Measurements from ENCODE around the gene SIGLEC1.

SIGLEC1 gene

GRCh38 chr20:3744806-3745685 is 32.6 kb upstream of the SIGLEC1 start:
- DNase-seq: peak in 18 of 56 donors; percentile 12 to 71 (median 36)

GRCh38 chr20:3744037-3744436 is 31.6 kb upstream of the SIGLEC1 start:
- no peak for DNase-seq

DNA sequence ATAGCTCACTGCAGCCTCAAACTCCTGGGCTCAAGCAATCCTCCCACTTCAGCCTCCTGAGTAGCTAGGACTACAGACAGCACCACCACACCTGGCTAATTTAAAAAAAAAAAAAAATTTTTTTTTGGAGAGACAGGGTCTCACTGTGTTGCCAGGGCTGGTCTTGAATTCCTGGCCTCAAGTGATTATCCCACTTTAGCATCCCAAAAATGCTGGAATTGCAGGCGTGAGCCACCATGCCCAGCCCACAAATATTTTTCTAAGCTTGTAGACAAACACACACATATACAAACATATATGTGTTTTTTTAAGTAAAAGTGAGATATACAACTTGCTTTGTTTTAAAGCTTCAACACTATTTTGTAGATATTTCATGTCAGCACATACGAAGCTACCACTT is 30.9 kb upstream of the SIGLEC1 start:
- no peak for DNase-seq

DNA sequence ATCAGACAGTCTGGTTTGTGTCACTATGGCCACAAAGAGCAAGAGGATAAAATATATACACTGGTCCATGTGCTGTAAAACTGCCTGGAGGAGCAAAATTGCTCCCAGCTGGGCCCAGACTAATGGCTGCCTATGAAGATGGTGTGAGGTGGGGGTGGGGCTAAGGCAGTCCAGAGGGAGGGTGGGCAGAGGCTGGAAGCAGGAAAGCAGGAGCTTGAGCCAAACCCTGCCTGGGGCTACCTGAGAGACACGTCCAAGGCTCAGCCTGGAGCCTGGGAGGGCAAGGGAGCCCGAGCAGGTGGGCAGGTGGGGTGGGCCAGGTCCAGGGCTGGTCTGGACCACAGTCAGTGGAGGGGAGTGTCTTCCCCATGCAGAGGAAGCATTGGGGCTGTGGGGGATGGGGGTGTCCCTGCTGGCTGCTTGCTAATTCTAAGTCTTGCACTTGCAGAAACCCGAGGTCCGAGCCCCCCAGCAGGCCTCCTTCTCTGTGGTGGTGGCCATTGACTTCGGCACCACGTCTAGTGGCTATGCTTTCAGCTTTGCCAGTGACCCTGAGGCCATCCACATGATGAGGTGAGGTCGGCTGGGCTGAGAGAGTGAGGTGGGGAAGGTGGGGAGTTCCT is 29.5 kb upstream of the SIGLEC1 start:
- no peak for DNase-seq

- DNase-seq: no peak
Measured at GRCh38 chr20:3740615-3741301, 28.4 kb upstream of the SIGLEC1 start.

DNA sequence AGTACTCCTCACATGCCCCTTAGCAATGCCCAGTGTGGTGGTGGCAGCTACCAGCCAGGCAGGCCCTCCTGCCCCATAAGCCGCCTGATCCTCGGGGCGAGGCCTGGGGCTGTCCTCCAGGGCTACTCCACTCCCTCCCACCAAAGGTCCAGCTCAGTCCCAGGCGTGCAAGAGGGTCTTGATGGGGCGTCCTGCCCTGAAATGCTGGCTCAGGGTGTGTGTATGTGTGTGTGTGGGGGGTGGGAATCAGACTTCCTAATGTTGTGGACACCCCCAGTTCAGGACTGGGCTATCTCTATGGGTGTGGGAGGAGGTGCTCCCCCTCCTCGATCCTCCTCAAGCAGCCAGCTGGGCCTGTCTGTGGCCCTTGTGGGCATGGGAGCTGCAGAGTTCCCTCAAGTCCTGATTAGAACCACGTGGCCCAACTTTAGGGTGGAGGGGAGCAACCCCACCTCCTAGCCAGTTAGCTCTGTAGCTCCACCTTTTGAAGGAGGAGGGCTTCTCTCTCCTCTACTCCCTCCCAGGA is 27.6 kb upstream of the SIGLEC1 start:
- DNase-seq: no peak

GRCh38 chr20:3739054-3739925 is 26.9 kb upstream of the SIGLEC1 start:
- no peak for DNase-seq

DNA sequence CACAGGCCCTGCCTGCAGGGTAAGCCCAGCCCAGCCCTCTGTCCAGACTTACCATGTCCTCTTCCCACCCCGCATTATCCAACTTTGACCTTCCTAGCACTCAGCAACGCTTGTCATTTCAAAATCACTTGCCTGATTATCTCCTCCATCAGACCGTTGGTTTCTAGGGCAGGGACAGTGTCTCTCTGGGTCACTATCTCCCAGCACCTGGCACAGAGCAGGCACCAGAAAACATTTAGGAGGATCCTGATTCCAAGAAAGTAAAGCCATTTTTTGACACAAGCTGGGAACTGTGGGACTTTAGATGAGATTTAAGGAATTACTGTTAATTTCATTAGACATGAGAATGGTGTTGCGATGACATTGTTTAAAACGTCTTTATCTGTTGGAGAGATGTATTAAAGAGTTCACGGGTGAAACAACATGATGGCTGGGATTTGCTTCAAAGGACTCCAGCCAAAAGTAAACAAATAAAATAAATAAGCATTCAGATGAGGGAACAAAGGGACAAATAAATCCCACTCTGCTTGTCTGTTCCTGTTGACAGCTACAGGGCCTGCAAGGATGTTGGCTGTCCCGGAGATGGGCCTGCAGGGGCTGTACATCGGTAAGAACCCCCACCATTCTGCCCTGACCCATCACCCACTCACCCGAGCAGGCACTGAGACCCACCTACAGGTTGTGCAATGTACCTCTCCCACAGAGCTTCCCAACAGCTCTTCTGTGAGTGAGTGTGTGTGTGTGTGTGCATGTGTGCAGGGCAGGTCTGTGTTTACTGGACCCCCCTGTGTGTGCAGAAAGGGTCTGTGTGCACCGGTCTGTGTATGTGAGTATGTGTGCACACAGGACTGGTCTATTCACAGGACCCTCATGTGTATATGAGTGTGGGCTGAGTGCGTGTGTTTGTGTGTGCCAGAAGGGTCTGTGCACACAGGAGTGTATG is 26.0 kb upstream of the SIGLEC1 start:
- DNase-seq: no peak

GRCh38 chr20:3735768-3736167 is 23.4 kb upstream of the SIGLEC1 start:
- no peak for DNase-seq

DNA sequence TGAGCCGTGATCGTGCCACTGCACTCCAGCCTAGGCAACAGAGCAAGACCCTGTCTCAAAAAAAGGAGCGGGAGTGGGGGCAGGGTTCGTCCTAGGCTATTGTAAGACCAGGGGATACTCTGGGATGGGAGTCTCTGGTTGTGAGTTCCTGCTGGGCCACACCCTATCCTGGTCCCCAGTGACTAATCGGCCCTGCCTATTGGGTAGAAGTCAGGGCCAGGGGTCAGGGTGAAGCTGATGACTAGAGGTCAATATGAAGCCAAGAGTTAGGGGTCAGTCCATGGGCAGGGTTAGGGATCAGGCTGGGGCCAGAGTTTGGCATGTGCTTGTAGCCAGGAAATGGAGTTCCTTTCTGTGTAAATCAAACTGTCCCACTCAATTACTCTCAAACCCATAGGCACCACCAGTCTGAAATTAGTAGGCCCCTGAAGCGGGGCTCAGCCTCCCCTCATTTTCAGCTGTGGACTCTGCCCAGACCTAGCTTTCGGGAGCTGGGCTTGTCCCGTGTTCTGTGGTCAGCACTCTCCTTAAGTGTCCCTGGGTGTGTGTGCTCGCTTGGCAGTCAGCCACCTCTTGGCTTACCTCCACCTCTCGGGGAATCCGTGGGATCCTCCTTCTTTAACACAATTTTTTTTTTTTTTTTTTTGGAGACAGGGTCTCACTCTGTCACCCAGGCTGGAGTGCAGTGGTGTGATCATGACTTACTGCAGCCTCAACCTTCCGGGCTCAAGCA is 21.9 kb upstream of the SIGLEC1 start:
- no peak for DNase-seq

GRCh38 chr20:3733119-3733995 is 21.0 kb upstream of the SIGLEC1 start:
- DNase-seq: no peak

- DNase-seq: no peak
Measured at GRCh38 chr20:3732327-3733118, 20.1 kb upstream of the SIGLEC1 start, which contains the start of gene HSPA12B. HSPA12B (plus strand) TSS chr20:3732685; CDS start chr20:3738675, 5,990 bp downstream.

DNA sequence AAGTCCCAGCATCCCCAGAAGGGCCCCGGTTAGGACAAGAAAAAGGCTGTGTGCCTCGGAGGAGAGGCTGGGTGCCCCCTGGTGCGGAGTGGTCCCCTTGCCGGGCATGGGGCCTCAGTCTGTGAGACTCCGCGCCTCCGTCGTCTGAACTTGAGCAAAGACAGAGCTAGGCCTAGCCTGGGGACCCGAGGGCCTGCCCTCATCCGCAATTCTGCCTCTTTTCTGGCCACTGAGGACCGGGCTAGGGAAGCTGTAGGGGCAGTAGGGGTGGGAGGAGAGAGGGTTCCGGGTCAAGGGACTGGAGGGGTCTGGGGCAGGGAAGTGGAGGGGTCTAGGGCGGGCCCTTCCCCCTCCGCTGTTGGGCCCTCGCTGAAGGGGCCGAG is 19.5 kb upstream of the SIGLEC1 start:
- no peak for DNase-seq

- DNase-seq: no peak
Measured at GRCh38 chr20:3730803-3731672, 18.6 kb upstream of the SIGLEC1 start.

DNA sequence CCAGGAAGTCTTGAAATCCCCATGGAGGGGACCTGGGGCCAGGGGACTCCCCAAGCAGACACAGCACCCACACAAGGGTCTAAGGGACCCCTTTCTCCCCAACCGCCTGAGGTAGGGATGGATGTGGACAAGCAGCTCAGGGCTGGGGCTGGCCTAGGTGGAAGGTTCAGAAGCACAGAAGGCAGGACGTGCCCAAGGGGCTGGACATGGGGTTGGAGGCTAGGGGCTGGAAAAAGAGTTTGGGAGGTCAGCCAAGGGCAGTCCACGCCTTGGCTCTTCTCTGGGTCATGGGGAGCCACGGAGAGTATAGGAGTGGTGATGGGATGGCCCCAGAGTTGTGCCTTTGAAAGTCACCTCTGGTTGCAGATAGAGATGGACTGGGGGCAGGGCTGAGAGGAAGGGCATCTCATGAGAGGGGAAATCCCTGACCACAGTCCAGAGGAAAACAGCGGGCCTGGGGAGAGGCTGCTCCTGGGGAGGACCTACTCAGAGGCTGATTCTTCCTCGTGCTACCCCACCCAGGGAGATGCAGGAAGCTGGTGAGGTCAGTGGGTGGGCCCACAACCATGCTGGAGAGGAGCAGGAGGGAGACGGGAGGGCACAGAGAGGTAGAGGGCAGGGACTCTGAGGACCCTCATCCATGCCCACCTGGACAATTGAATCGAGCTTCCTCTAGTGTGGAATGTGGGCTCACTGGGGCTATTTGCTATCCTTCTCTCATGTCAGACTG is 17.6 kb upstream of the SIGLEC1 start:
- no peak for DNase-seq
